ENCODE data around the gene TMEM204. TPM values are rescaled to one million over a fixed set of nuclear protein-coding genes. Genes with fewer than 3 reads are reported as not detected.
A peak's percentile ranks its signal among the peaks of the same experiment; 100 is the strongest.

The TMEM204 gene
- total RNA-seq, 4 donors from 2014 or later = 38.5 to 85.3 (median 66.0) TPM

GRCh38 chr16:1492923-1493745 is 40.3 kb upstream of the TMEM204 start, which contains the start of gene TELO2:
TSS of gene TELO2 (plus strand) at chr16:1493360. CDS start at chr16:1494282, 922 bp downstream.
- DNase-seq = peak; percentile 65 to 71
- Histone ChIP-seq H3K4me3 (replicated peaks in 1 of 3) (peak within 1 kb of the TSS; percentile 48 to 74 (median 64)), H3K4me1 (peaks cover 10 to 20% of the 10 kb centered on the region in 2 donors), H3K27ac (peak within 1 kb of the TSS; percentile 78 to 81 (median 81)), H3K9me3 (no peaks in the 10 kb centered on the region), H3K36me3 (peaks cover 5 to 17% of the 10 kb centered on the region in 2 donors), H3K27me3 (no peaks in the 10 kb centered on the region)
- intact Hi-C loops (cut with DNase I) = loop anchor here (5.0 kb wide), 1 partner anchor 109 kb away; no protein-coding TSS in a partner anchor
- TF ChIP-seq CTCF (IDR thresholded peaks at IDR 0.05) (no peak), POLR2A (IDR thresholded peaks at IDR 0.05) (peak in 1 of 2 donors; percentile 37)
- 5 to 7% methylated on average over 9 to 13 of the region's 89 CpGs for WGBS, 2 donors

- Histone ChIP-seq H3K9me3 (no peaks in the 10 kb centered on the region), H3K27ac (peak overlapping the region; percentile 78 to 81 (median 81)), H3K36me3 (peaks cover 5 to 17% of the 10 kb centered on the region in 2 donors), H3K4me3 (replicated peaks in 1 of 3) (peak overlapping the region; percentile 48 to 74 (median 64)), H3K27me3 (no peaks in the 10 kb centered on the region), H3K4me1 (peaks cover 10 to 20% of the 10 kb centered on the region in 2 donors)
- no peak for DNase-seq
- TF ChIP-seq CTCF (IDR thresholded peaks at IDR 0.05) = no peak
- TF ChIP-seq POLR2A (IDR thresholded peaks at IDR 0.05) = no peak
- 0 to 14% methylated on average over 4 of the region's 30 CpGs for WGBS, 2 donors
- intact Hi-C loops (cut with DNase I) = loop anchor here (5.0 kb wide), 1 partner anchor 109 kb away; no protein-coding TSS in a partner anchor
These were observed 39.7 kb upstream of the TMEM204 start for GRCh38 chr16:1493746-1494094.

GRCh38 chr16:1494129-1494640 is 39.3 kb upstream of the TMEM204 start:
- Histone ChIP-seq H3K4me3 (replicated peaks in 1 of 3) (peak overlapping the region; percentile 48 to 74 (median 64)), H3K36me3 (peaks cover 5 to 18% of the 10 kb centered on the region in 2 donors), H3K4me1 (peaks cover 10 to 20% of the 10 kb centered on the region in 2 donors), H3K27ac (peak overlapping the region in 1 of 3 donors; percentile 81), H3K27me3 (no peaks in the 10 kb centered on the region), H3K9me3 (no peaks in the 10 kb centered on the region)
- peak; percentile 27 to 28 for DNase-seq
- TF ChIP-seq POLR2A (IDR thresholded peaks at IDR 0.05) = no peak
- peak in 4 of 6 experiments; percentile 11 to 38 (median 18) for TF ChIP-seq CTCF (IDR thresholded peaks at IDR 0.05)
- intact Hi-C loops (cut with DNase I) = loop anchor here (5.0 kb wide), 1 partner anchor 108 kb away; no protein-coding TSS in a partner anchor
- 44% methylated on average over 24 of the region's 25 CpGs; no CpG with 5 or more reads in 1 of the 2 donors for WGBS, 2 donors

GRCh38 chr16:1494711-1495110 is 38.8 kb upstream of the TMEM204 start:
- Histone ChIP-seq H3K27ac (no peak overlapping the region), H3K4me3 (replicated peaks in 1 of 3) (no peak overlapping the region)
- 79 to 81% methylated on average over 3 to 13 of the region's 13 CpGs for WGBS, 2 donors

More at GRCh38 chr16:1494711-1495110, 38.8 kb upstream of the TMEM204 start:
- TF ChIP-seq POLR2A (IDR thresholded peaks at IDR 0.05) (no peak), CTCF (IDR thresholded peaks at IDR 0.05) (no peak)
- no peaks in the 10 kb centered on the region for H3K27me3 ChIP-seq
- H3K9me3 ChIP-seq = no peaks in the 10 kb centered on the region
- peaks cover 5 to 22% of the 10 kb centered on the region in 2 donors for H3K36me3 ChIP-seq
- no peak for DNase-seq
- H3K4me1 ChIP-seq = peaks cover 10 to 20% of the 10 kb centered on the region in 2 donors
- intact Hi-C loops (cut with DNase I) = loop anchor here (5.0 kb wide), 1 partner anchor 108 kb away; no protein-coding TSS in a partner anchor

Data from thyroid gland (tissue), 4 donors.